Measurements from ENCODE around the gene GNS.
"Not testable (repeated sequence)": the region's sequence is repeated elsewhere in the genome, so short reads cannot be mapped to it uniquely, and the experiment has no call there.

The GNS gene

GRCh38 chr12:64779354-64779974, 20.3 kb upstream of the GNS start:
- DNase-seq: no peak

GRCh38 chr12:64775147-64775736, 16.0 kb upstream of the GNS start:
- not testable (repeated sequence) for DNase-seq

GRCh38 chr12:64773386-64773785, 14.2 kb upstream of the GNS start:
- no peak for DNase-seq

- DNase-seq: no peak
Observed at GRCh38 chr12:64767495-64767894, 8.3 kb upstream of the GNS start.

GRCh38 chr12:64760808-64761573, 1.8 kb upstream of the GNS start:
- peak in 2 of 5 experiments; percentile 26 to 34 for DNase-seq

GRCh38 chr12:64757771-64758170, 1.4 kb downstream of the GNS start:
- DNase-seq: no peak

GRCh38 chr12:64756376-64756775, 2.8 kb downstream of the GNS start:
- DNase-seq: peak in 1 of 5 experiments; percentile 52

GRCh38 chr12:64753427-64753826, 5.8 kb downstream of the GNS start:
- DNase-seq: no peak

GRCh38 chr12:64752833-64753238, 6.4 kb downstream of the GNS start:
- DNase-seq: peak in 1 of 5 experiments; percentile 83

- DNase-seq: no peak
Observed at GRCh38 chr12:64752032-64752431, 7.2 kb downstream of the GNS start.

GRCh38 chr12:64749461-64750200, 9.6 kb downstream of the GNS start:
- DNase-seq: no peak

- DNase-seq: no peak
Observed at GRCh38 chr12:64747695-64748094, 11.5 kb downstream of the GNS start.

GRCh38 chr12:64746663-64747062, 12.5 kb downstream of the GNS start:
- DNase-seq: no peak

- no peak for DNase-seq
Observed at GRCh38 chr12:64745980-64746379, 13.2 kb downstream of the GNS start.

GRCh38 chr12:64745259-64745807, 13.9 kb downstream of the GNS start:
- no peak for DNase-seq

- DNase-seq: no peak
Observed at GRCh38 chr12:64744422-64745258, 14.6 kb downstream of the GNS start.

- DNase-seq: no peak
Observed at GRCh38 chr12:64743206-64743605, 16.0 kb downstream of the GNS start.

- no peak for DNase-seq
Observed at GRCh38 chr12:64742416-64742815, 16.8 kb downstream of the GNS start.

- DNase-seq: no peak
Observed at GRCh38 chr12:64740646-64741045, 18.6 kb downstream of the GNS start.

GRCh38 chr12:64739778-64740177, 19.4 kb downstream of the GNS start:
- no peak for DNase-seq

- DNase-seq: peak in 2 of 5 experiments; percentile 26 to 57
Observed at GRCh38 chr12:64737539-64737938, 21.7 kb downstream of the GNS start.

GRCh38 chr12:64736771-64737170, 22.4 kb downstream of the GNS start:
- no peak for DNase-seq
